ENCODE measurements around the gene RNF214. TPM values are rescaled to one million over a fixed set of nuclear protein-coding genes. Genes with fewer than 3 reads are reported as not detected.

Gene RNF214
- total and polyA plus RNA-seq, 2 of the 13 experiments (the other 11 are each of a cell fraction or from before 2014, with no cell fraction given): 10.7 to 12.6 TPM

GRCh38 chr11:117238221-117238620 is 5.8 kb downstream of the RNF214 start:
- in situ Hi-C loops (cut with HindIII; ENCODE audit: extremely low pct_ligation_motif_present, low pct_unique_long_range_greater_than_20kb): no loop called here

More at GRCh38 chr11:117238221-117238620, 5.8 kb downstream of the RNF214 start:
- Histone ChIP-seq H3K9ac (ENCODE audit: insufficient read depth, low read depth, low read length) (no peak overlapping the region), H3K4me1 (ENCODE audit: insufficient read depth, low read length) (peaks cover 11% of the 10 kb centered on the region), H3K79me2 (ENCODE audit: insufficient read depth, low read length) (peaks cover 6% of the 10 kb centered on the region), H3K36me3 (replicated peaks in 1 of 2; ENCODE audit: control insufficient read depth in 1 of 2, insufficient read depth in 2 of 2, low read length in 2 of 2) (peaks cover 8 to 24% of the 10 kb centered on the region in 2 experiments; a peak in 4 of 5 replicates), H3K27ac (ENCODE audit: extremely low read length, insufficient read depth, low read length) (no peak overlapping the region), H2AFZ (ENCODE audit: low read length) (no peak overlapping the region), H3K9me3 (ENCODE audit: low read length) (no peaks in the 10 kb centered on the region), H3K4me2 (ENCODE audit: low read depth, low read length) (no peak overlapping the region), H3K4me3 (replicated peaks in 1 of 3; ENCODE audit: insufficient read depth in 1 of 3, low read depth in 2 of 3, low read length in 3 of 3) (no peak overlapping the region), H4K20me1 (ENCODE audit: insufficient read depth, low read length) (no peaks in the 10 kb centered on the region), H3K27me3 (ENCODE audit: control insufficient read depth in 1 of 2, insufficient read depth in 2 of 2, low read length in 2 of 2) (no peaks in the 10 kb centered on the region)
- ATAC-seq: no peak
- FAIRE-seq: no peak
- intact Hi-C loops (cut with micrococcal nuclease; ENCODE audit: unreplicated experiment): no loop called here
- no peak for DNase-seq (ENCODE audit: low spot score)
- TF ChIP-seq MYNN (CRISPR knock-in tag; IDR thresholded peaks at IDR 0.05; ENCODE audit: low read depth) (no peak), AGO2 (optimal IDR thresholded peaks at IDR 0.05; ENCODE audit: low read depth, low read length) (no peak), ZNF34 (CRISPR knock-in tag; IDR thresholded peaks at IDR 0.05; ENCODE audit: borderline replicate concordance) (no peak), CC2D1A (CRISPR knock-in tag; IDR thresholded peaks at IDR 0.05) (no peak), GMEB2 (CRISPR knock-in tag; IDR thresholded peaks at IDR 0.05; ENCODE audit: low read depth) (no peak), XRCC5 (optimal IDR thresholded peaks at IDR 0.05; ENCODE audit: low read length) (no peak), ZNF296 (CRISPR knock-in tag; conservative IDR thresholded peaks at IDR 0.05) (no peak), BRD4 (CRISPR knock-in tag; IDR thresholded peaks at IDR 0.05) (no peak), TARDBP (CRISPR knock-in tag; IDR thresholded peaks at IDR 0.05) (no peak), ZNF17 (CRISPR knock-in tag; IDR thresholded peaks at IDR 0.05) (no peak), MAFF (IDR thresholded peaks at IDR 0.05; ENCODE audit: low read depth, low read length) (no peak), HNF4G (IDR thresholded peaks at IDR 0.05; ENCODE audit: borderline replicate concordance, low read depth, low read length) (no peak), HNF4G (CRISPR knock-in tag; IDR thresholded peaks at IDR 0.05; ENCODE audit: borderline replicate concordance, low read depth) (no peak), ZNF781 (CRISPR knock-in tag; IDR thresholded peaks at IDR 0.05; ENCODE audit: borderline replicate concordance, not compliant biosample characterization) (no peak), ATAD3A (CRISPR knock-in tag; IDR thresholded peaks at IDR 0.05) (no peak), FOSL2 (CRISPR knock-in tag; IDR thresholded peaks at IDR 0.05) (no peak), ZNF720 (CRISPR knock-in tag; IDR thresholded peaks at IDR 0.05) (no peak), MTF1 (CRISPR knock-in tag; IDR thresholded peaks at IDR 0.05) (no peak)
- TF ChIP-seq, protein P1, sequence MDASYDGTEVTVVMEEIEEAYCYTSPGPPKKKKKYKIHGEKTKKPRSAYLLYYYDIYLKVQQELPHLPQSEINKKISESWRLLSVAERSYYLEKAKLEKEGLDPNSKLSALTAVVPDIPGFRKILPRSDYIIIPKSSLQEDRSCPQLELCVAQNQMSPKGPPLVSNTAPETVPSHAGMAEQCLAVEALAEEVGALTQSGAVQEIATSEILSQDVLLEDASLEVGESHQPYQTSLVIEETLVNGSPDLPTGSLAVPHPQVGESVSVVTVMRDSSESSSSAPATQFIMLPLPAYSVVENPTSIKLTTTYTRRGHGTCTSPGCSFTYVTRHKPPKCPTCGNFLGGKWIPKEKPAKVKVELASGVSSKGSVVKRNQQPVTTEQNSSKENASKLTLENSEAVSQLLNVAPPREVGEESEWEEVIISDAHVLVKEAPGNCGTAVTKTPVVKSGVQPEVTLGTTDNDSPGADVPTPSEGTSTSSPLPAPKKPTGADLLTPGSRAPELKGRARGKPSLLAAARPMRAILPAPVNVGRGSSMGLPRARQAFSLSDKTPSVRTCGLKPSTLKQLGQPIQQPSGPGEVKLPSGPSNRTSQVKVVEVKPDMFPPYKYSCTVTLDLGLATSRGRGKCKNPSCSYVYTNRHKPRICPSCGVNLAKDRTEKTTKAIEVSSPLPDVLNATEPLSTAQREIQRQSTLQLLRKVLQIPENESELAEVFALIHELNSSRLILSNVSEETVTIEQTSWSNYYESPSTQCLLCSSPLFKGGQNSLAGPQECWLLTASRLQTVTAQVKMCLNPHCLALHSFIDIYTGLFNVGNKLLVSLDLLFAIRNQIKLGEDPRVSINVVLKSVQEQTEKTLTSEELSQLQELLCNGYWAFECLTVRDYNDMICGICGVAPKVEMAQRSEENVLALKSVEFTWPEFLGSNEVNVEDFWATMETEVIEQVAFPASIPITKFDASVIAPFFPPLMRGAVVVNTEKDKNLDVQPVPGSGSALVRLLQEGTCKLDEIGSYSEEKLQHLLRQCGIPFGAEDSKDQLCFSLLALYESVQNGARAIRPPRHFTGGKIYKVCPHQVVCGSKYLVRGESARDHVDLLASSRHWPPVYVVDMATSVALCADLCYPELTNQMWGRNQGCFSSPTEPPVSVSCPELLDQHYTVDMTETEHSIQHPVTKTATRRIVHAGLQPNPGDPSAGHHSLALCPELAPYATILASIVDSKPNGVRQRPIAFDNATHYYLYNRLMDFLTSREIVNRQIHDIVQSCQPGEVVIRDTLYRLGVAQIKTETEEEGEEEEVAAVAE (CRISPR knock-in tag; IDR thresholded peaks at IDR 0.05; ENCODE audit: borderline replicate concordance): no peak
- TF ChIP-seq, protein P2, sequence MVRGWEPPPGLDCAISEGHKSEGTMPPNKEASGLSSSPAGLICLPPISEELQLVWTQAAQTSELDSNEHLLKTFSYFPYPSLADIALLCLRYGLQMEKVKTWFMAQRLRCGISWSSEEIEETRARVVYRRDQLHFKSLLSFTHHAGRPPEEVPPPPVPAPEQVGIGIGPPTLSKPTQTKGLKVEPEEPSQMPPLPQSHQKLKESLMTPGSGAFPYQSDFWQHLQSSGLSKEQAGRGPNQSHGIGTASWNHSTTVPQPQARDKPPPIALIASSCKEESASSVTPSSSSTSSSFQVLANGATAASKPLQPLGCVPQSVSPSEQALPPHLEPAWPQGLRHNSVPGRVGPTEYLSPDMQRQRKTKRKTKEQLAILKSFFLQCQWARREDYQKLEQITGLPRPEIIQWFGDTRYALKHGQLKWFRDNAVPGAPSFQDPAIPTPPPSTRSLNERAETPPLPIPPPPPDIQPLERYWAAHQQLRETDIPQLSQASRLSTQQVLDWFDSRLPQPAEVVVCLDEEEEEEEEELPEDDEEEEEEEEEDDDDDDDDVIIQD (CRISPR knock-in tag; IDR thresholded peaks at IDR 0.05; ENCODE audit: low read depth): no peak
- ChIA-PET CTCF (ENCODE audit: low intra/inter-chr PET ratio, low total read pairs) (no interaction called here), POLR2A (interaction anchor here (0.6 kb wide), 1 partner anchor 167 kb away, joined by 3 read pairs; no protein-coding TSS in a partner anchor)
- WGBS (ENCODE audit: low lambda C conversion rate): 93% methylated on average over 5 of the region's 5 CpGs
- BruUV-seq (replicated peaks): no TSS peak

All from HepG2 (cell line).